ENCODE data around the gene CFAP119. TPM values are rescaled to one million over a fixed set of nuclear protein-coding genes. Genes with fewer than 3 reads are reported as not detected.

The CFAP119 gene
- total and polyA plus RNA-seq, 9 of the 15 experiments (the other 6 are each of a cell fraction or from before 2014, with no cell fraction given), result 5.5 to 33.7 (median 9.6) TPM

GRCh38 chr16:30737794-30738648 is 23.8 kb downstream of the CFAP119 start:
- Histone ChIP-seq H2AFZ (ENCODE audit: low read depth, low read length) (no peak overlapping the region), H3K27ac (ENCODE audit: extremely low read depth, low read depth, low read length) (no peak overlapping the region), H3K9me3 (replicated peaks; ENCODE audit: control insufficient read depth, insufficient read depth, low read depth, low read length) (no peaks in the 10 kb centered on the region), H3K9me1 (ENCODE audit: control insufficient read depth, insufficient read depth, low read length) (peaks cover 5% of the 10 kb centered on the region), H4K20me1 (replicated peaks; ENCODE audit: control insufficient read depth, insufficient read depth, low read length) (no peaks in the 10 kb centered on the region), H3K36me3 (ENCODE audit: control insufficient read depth, insufficient read depth, low read length) (peaks cover 95% of the 10 kb centered on the region), H3K9ac (ENCODE audit: insufficient read depth in 1 of 2, low read depth in 2 of 2, low read length in 2 of 2) (no peak overlapping the region; a peak in 1 of 4 replicates), H3K27me3 (ENCODE audit: control insufficient read depth in 2 of 2, insufficient read depth in 2 of 2, low read length in 2 of 2) (no peaks in the 10 kb centered on the region), H3K79me2 (ENCODE audit: control insufficient read depth, insufficient read depth, low read length) (no peaks in the 10 kb centered on the region; the same call in 2 of the 3 replicates), H3K4me2 (ENCODE audit: insufficient read depth, low read length) (no peak overlapping the region), H3K4me3 (no peak overlapping the region), H3K4me1 (replicated peaks in 1 of 2; ENCODE audit: control insufficient read depth in 2 of 2, insufficient read depth in 2 of 2, low read length in 2 of 2) (peaks cover 10 to 20% of the 10 kb centered on the region in 2 experiments; a peak in 4 of 5 replicates)
- FAIRE-seq (no peak), DNase-seq (ENCODE audit: extremely low read depth in 1 of 4, low spot score in 3 of 4) (no peak), ATAC-seq (no peak)
- intact Hi-C loops (cut with micrococcal nuclease) (no loop called here), in situ Hi-C loops (cut with MboI) (no loop called here)
- TF ChIP-seq FOXO4 (CRISPR knock-in tag; IDR thresholded peaks at IDR 0.05), result no peak
- TF ChIP-seq RBFOX2 (IDR thresholded peaks at IDR 0.05; ENCODE audit: low read depth, low read length), result peak; percentile 28; the same call in 1 of the 2 replicates
- TF ChIP-seq OTX1 (CRISPR knock-in tag; IDR thresholded peaks at IDR 0.05), result no peak
- TF ChIP-seq STAT5A (IDR thresholded peaks at IDR 0.05; ENCODE audit: borderline replicate concordance, low read length), result no peak
- no peak for TF ChIP-seq MBD1 (CRISPR knock-in tag; IDR thresholded peaks at IDR 0.05)
- TF ChIP-seq POLR2G (IDR thresholded peaks at IDR 0.05; ENCODE audit: low read depth, low read length), result peak; percentile 60
- no TSS peak for BruUV-seq (replicated peaks)
- ChIA-PET CTCF (ENCODE audit: low intra/inter-chr PET ratio) (no interaction called here), POLR2A (interaction anchor here (0.7 to 2.9 kb wide), 4 partner anchors 10 to 383 kb away, joined by 3 to 19 read pairs (median 6); partner anchors contain the start of genes CD2BP2 and PHKG2)
- 93% methylated on average over 21 of the region's 25 CpGs for WGBS (ENCODE audit: insufficient coverage, low coverage, missing lambda C conversion rate)

Data from K562 (cell line).